GM21367 (cell line): ENCODE measurements around the gene OR52N5.

ENCODE experiments used
- ATAC-seq: cut with Tn5 transposase; IDR thresholded peaks from one replicate; pipeline ENCODE4 v1.9.1; 2021; ENCODE audit not compliant: unreplicated experiment

Gene OR52N5

GRCh38 chr11:5726351-5726750 is 56.8 kb downstream of the OR52N5 start:
- no peak for ATAC-seq
